NCI-H446 treated with DMSO at 0.1 percent for 48 hours (cell line): Measurements from ENCODE around the gene PLD1.
"Not testable (repeated sequence)": the region's sequence is repeated elsewhere in the genome, so short reads cannot be mapped to it uniquely, and the experiment has no call there.

Source experiments
- DNase-seq: peaks from one replicate; lab custom pipeline; 2025; lab: John Stamatoyannopoulos, UW

Gene PLD1

DNA sequence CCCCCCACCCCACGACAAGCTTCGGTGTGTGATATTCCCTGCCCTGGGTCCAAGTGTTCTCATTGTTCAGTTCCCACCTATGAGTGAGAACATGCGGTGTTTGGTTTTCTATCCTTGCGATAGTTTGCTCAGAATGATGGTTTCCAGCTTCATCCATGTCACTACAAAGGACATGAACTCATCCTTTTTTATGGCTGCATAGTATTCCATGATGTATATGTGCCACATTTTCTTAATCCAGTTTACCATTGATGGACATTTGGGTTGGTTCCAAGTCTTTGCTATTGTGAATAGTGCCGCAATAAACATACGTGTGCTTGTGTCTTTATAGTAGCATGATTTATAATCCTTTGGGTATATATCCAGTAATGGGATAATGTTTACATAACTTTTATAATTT is 4.4 kb upstream of the PLD1 start:
- not testable (repeated sequence) for DNase-seq

GRCh38 chr3:171813897-171814460 is 3.7 kb upstream of the PLD1 start:
- DNase-seq = no peak

DNA sequence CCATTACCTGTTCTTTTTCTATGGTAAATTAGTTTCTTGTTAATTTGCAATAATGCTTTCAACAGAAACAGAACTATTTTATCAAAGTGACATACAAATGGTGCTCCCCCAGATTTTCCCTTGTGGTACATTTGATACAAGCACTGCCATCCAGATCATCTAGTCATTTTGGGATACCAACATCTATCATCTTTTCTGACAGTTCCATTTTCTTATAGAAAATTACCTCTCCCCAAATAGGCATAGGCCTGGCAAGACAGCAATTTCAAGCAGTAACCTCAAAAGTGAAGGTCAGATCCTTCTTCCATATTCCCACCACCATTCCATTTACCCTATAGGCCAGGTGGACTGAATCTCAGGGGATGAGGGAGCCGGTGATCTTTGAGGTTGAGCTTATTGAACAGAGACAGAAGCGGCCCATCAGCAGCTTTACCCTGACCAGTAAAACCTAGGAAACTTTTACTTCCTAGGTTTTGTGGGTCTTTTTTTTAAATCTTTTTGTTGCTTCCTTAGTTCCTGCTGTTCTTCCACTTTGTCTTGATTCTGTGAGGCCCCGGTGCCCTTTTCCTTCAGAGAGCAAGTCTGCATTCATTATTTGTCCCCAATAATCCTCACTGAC is 3.1 kb upstream of the PLD1 start:
- no peak for DNase-seq

GRCh38 chr3:171812811-171813210 is 2.5 kb upstream of the PLD1 start:
- DNase-seq = no peak

- DNase-seq = no peak
Observed at GRCh38 chr3:171811913-171812335, 1.6 kb upstream of the PLD1 start.

DNA sequence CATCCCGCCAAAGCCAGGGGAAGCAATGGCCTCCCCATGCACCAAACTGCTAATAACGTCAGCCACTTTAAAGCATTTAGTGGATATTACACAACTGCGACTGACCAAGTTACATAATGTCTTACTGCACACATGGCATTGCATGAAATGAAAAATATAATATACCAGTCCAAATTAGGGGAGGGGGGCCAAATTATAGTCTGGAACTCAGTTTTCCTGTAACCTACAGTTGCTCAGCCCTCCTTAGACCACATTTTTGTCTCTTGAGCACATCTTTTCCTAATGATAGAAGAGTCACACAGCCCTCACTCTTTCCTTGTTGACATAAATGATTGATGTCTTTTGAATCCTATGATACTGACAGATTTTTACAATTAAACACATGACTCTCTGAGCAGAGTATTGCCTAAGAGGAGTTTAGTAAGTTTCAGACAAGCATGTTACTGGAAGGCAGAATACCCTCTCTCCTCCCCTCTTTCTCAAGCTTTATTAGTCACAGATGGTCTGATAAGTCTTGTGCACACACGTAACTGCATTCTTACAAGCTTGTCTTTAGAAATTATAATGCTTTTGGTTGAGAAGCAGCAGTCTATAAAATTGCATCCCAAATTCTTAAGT is 1.1 kb upstream of the PLD1 start:
- peak; percentile 32 for DNase-seq

DNA sequence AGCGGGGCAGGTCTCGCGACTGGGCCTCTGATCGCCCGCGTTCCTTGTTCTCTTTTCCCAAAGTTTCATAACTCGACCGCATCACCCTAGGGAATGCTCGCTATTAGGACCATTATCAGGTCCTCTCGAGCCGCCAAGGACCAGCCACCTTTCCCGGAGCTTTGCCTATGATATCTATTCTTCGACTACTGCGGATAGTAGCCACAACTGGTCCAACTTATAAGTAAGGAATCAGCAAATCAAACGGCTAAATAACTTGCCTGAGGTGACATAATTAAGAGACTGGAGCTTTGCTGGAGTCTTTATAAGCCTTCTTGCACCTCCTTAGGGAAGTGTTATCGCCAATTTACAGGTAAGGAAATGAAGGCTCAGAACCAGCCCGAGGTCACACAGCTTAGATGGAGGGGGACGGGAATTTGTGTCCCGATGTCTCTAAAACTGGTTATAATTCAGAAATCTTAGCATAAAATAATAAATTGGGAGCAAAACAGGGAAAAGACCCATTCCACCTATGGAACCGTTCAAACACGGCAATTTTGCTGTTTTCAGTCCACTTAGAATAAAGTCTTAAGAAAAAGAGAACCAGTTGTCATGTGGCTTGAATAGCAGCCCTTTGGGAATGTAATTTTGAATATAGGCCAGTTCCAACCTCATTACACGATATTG is 479 bp upstream of the PLD1 start:
- DNase-seq = no peak

- no peak for DNase-seq
Observed at GRCh38 chr3:171809611-171809860, 747 bp downstream of the PLD1 start.

DNA sequence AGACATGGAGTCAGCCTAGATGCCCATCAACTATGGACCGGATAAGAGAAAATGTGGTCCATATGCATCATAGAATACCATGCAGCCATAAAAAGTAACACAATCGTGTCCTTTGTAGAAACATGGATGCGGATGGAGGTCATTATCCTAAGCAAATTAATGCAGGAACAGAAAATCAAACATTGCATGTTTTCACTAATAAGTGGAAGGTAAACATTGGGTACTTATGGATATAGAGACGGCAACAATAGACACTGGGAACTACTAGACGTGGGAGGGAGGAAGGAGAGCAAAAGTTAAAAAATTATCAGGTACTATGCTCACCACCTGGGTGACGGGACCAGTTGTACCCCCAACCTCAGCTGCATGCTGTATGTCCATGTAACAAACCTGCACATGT is 2.5 kb downstream of the PLD1 start:
- no peak for DNase-seq

DNA sequence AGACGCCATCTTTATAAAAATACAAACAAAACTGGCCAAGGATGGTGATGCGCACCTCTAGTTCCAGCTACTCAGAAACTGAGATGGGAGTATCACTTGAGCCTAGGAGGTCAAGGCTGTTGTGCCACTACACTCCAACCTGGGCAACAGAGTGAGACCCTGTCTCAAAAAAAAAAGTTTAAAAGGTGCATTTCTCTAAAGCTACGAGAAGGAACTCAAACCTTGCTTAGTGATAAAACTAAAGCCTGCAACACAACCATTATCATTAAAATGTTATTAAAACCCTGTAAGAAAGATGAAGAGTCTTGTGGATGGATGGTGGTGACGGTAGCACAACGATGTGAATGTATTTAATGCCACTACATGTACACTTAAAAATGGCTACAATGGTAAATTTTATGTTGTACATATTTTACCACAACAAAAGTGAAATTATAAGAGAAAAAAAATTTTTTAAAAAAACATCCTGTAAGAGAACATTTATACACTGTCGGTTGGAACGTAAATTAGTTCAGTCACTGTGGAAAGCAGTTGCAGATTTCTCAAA is 3.1 kb downstream of the PLD1 start:
- DNase-seq = no peak

GRCh38 chr3:171806200-171807128 is 3.8 kb downstream of the PLD1 start:
- no peak for DNase-seq

DNA sequence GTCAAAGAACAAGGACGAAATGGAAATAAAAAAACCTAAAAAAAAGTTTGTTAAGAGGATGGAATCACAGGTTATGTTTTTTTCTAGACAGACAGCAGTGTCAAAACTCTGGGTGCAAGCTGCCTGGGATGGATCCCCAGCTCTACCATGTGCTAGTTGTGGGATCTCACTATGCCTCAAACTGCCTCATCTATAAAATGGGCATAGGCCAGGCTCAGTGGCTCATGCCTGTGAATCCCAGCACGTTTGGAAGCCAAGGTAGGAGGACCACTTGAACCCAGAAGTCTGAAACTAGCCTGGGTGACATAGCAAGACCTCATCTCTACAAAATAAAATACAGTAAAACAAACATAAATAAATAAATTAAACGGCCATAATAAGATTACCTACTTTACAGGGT is 4.6 kb downstream of the PLD1 start:
- DNase-seq = no peak

GRCh38 chr3:171804618-171805389 is 5.5 kb downstream of the PLD1 start:
- DNase-seq = no peak

GRCh38 chr3:171803044-171803443 is 7.2 kb downstream of the PLD1 start:
- no peak for DNase-seq

GRCh38 chr3:171802590-171802956 is 7.7 kb downstream of the PLD1 start:
- DNase-seq = no peak

GRCh38 chr3:171801738-171802589 is 8.3 kb downstream of the PLD1 start:
- DNase-seq = no peak

GRCh38 chr3:171799501-171799900 is 10.8 kb downstream of the PLD1 start:
- DNase-seq = no peak

GRCh38 chr3:171797873-171798272 is 12.4 kb downstream of the PLD1 start:
- DNase-seq = no peak

DNA sequence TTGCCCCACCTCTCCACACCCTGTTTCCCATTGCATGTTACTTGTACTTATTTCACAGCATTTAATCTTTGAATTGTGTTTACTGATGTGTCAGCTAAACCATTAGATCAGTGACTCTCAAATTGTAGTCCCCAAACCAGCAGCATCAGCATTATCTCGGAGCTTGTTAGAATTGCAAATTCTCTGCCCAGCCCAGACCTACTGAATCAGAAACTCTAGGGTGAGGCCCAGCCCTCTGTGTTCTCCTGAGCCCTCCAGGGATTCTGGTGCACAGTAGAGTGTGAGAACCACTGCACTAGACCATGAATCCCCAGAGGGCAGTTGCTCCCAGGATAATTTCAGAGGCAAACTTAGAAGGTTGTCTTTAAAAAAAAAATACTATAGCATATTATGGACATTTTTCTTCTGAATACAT is 13.0 kb downstream of the PLD1 start:
- DNase-seq = no peak

DNA sequence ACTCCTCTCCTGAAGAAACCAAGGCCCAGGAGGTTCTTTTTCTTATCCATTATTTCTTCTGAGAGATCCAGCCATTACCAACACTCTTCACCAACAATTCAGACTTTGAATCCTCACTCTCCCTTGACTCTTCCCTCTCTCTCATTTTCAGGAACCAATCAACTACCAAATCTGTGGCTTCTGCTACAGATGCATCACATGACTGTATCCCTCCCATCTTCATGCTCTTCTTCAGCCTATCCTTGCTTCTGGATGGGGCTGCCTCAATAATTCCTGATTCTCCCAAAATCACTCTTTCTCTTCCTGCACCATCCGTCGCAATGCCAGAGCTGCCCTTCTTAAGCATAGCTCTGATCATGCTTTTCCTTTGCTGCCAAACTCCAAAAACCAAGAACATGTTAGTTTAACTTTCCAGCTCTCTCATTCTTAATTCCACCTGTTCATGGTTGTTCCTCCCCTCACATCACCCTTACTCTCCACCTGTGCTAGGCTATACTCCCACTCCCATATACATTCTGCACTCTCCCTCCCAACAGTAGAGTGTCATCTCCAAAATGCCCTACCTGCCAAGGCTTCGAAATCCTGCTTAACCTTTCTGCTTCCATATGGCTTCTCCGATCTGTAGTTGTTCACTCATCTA is 13.5 kb downstream of the PLD1 start:
- DNase-seq = no peak
